22Rv1 (cell line): ENCODE results near the gene DBX2.

Experiments used
- ZFX ChIP-seq: fragments of 450-650 bp; IDR thresholded peaks from 2 replicates; pipeline ENCODE4 v1.6.1; 2017; ENCODE audit warnings: antibody characterized with exemption, borderline replicate concordance
- TF ChIP-seq, protein P1 (sequence below): fragments of 450-650 bp; IDR thresholded peaks from 2 replicates; pipeline ENCODE4 v1.5.1; 2017; ENCODE audit warnings: mild to moderate bottlenecking

DNA sequence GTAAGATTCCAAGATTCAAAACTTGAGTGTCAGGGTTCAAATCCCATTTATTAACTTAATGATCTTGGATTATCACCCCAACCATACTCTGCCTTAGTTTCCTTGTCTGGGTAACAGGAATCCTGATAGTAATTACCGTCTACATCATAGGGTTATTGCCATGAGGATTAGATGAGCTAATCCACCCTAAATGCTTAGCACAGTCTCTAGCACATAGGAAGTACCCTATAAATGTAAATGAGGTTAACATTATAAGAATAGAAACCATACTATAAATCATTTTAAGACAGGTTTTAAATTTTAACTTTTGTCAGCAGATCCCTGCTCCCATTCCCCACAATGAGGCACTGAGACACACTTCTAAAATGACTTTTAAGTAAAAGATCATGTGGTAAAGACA is 36.5 kb downstream of the DBX2 start:
- TF ChIP-seq, protein P1, sequence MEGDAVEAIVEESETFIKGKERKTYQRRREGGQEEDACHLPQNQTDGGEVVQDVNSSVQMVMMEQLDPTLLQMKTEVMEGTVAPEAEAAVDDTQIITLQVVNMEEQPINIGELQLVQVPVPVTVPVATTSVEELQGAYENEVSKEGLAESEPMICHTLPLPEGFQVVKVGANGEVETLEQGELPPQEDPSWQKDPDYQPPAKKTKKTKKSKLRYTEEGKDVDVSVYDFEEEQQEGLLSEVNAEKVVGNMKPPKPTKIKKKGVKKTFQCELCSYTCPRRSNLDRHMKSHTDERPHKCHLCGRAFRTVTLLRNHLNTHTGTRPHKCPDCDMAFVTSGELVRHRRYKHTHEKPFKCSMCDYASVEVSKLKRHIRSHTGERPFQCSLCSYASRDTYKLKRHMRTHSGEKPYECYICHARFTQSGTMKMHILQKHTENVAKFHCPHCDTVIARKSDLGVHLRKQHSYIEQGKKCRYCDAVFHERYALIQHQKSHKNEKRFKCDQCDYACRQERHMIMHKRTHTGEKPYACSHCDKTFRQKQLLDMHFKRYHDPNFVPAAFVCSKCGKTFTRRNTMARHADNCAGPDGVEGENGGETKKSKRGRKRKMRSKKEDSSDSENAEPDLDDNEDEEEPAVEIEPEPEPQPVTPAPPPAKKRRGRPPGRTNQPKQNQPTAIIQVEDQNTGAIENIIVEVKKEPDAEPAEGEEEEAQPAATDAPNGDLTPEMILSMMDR, result no peak
- TF ChIP-seq ZFX, result no peak
